NCI-H2081 (cell line): ENCODE measurements around the gene ZNRD2.

ENCODE experiments used
- DNase-seq, 2 experiments: peaks; one replicate each; lab custom pipeline; 2025; lab: John Stamatoyannopoulos, UW

The ZNRD2 gene

GRCh38 chr11:65610404-65610803 lies 40.1 kb downstream of the ZNRD2 start:
- DNase-seq, result no peak

GRCh38 chr11:65611028-65611757 lies 40.9 kb downstream of the ZNRD2 start:
- peak in 1 of 2 experiments; percentile 16 for DNase-seq

DNA sequence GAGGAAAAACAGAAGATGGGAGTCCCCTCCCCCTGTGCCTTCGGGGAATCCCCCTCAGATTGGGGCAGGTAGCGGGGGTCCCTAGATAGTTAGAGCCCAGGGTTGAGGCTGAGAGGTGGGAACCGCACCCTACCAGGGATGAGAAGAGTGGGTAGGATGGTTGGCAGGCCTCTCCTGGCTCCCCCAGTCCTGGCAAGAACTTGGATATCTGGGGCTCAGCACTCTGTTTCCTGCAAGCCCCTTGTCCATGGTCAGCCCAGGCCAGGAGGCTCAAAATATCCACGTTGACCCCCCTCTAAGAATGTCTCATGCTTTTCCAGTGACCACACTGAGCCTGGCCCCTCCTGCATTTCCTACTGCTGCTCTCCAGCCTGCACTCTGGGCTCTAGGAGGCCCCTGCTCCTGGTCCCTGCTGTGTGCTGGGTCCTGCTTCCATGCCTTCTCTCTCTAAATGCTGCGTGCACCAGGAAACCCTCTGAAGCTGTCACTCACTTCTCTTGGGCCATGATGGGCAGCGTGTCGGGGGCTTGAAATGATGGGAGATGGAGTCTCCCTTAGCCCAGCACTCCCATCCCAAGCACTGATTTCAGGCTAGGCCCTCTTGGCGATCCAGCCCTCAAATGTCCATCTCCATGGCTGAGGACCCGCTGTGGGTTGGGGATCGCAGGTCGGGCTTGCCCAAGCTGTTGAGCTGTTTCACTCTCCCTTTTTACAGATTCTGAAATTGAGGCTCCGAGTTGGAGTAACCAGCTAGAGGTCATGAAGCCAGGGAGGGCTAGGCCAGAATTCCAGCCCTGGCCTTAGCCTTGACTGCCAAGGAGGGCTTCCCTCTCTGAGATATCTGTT lies 41.7 kb downstream of the ZNRD2 start:
- no peak for DNase-seq

- no peak for DNase-seq
These were observed 42.4 kb downstream of the ZNRD2 start for GRCh38 chr11:65612691-65613090.

- no peak for DNase-seq
These were observed 43.0 kb downstream of the ZNRD2 start for GRCh38 chr11:65613091-65613928.

GRCh38 chr11:65615229-65615949 lies 45.1 kb downstream of the ZNRD2 start, which contains the start of gene PCNX3:
Gene PCNX3, plus strand, starts transcription at chr11:65615776. Its CDS starts 536 bp downstream, at chr11:65616312.
- DNase-seq, result peak; percentile 100

DNA sequence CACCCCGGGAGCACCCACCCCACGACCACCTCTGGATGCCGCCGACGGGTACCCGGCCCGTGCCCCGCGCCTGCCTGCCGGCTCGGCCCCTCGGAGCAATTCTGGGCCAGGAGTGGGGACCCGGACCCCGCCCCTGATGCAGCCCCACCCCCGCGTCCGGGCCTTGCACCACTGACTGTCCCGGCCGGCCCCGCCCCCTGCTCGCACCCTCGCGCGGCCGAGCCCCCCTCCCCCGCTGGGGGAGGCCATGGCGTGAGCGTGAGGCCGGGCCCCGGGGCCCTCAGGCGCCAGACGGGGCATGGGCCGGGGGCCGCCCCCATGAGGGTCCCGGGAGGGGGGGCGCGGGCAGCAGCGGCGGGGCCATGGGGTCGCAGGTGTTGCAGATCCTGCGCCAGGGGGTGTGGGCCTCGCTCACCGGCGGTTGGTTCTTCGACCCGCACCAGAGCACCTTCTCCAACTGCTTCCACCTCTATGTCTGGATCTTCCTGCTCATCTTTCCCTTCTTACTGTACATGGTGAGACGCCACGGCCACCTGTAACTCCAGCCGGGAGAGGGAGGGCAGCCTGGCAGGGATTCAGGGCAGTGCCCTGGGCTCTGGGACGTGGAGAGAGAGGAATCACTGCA lies 45.8 kb downstream of the ZNRD2 start:
- DNase-seq, result no peak

GRCh38 chr11:65616575-65617001 lies 46.3 kb downstream of the ZNRD2 start:
- no peak for DNase-seq

- no peak for DNase-seq
These were observed 47.0 kb downstream of the ZNRD2 start for GRCh38 chr11:65617136-65617850.

- DNase-seq, result no peak
These were observed 47.9 kb downstream of the ZNRD2 start for GRCh38 chr11:65617990-65618751.

- DNase-seq, result no peak
These were observed 48.5 kb downstream of the ZNRD2 start for GRCh38 chr11:65618763-65619162.

- DNase-seq, result no peak
These were observed 49.1 kb downstream of the ZNRD2 start for GRCh38 chr11:65619281-65619928.

- DNase-seq, result no peak
These were observed 50.4 kb downstream of the ZNRD2 start for GRCh38 chr11:65620666-65621065.

DNA sequence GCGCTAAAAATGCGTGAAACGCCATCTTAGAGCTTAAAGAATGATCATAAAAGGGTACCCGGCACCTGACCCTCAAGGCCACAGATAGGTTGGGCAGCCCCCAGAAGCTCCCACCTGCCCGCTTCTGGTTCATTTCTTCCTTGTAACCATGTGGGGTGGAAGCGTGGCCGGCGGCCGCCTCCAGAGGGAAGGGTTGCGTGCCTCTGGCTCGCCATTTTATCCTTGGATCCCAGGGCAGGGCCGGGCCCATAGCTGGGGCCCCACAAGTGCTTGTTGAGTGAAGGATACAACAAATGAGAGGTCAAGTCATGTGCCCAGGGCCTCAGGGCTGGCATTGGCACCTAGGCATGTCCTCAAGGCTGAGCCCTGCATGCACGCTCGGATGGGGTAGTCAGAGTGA lies 51.2 kb downstream of the ZNRD2 start:
- DNase-seq, result no peak
